ENCODE measurements around the gene AGT.
"Not testable (repeated sequence)": the region's sequence is repeated elsewhere in the genome, so short reads cannot be mapped to it uniquely, and the experiment has no call there.

AGT gene

DNA sequence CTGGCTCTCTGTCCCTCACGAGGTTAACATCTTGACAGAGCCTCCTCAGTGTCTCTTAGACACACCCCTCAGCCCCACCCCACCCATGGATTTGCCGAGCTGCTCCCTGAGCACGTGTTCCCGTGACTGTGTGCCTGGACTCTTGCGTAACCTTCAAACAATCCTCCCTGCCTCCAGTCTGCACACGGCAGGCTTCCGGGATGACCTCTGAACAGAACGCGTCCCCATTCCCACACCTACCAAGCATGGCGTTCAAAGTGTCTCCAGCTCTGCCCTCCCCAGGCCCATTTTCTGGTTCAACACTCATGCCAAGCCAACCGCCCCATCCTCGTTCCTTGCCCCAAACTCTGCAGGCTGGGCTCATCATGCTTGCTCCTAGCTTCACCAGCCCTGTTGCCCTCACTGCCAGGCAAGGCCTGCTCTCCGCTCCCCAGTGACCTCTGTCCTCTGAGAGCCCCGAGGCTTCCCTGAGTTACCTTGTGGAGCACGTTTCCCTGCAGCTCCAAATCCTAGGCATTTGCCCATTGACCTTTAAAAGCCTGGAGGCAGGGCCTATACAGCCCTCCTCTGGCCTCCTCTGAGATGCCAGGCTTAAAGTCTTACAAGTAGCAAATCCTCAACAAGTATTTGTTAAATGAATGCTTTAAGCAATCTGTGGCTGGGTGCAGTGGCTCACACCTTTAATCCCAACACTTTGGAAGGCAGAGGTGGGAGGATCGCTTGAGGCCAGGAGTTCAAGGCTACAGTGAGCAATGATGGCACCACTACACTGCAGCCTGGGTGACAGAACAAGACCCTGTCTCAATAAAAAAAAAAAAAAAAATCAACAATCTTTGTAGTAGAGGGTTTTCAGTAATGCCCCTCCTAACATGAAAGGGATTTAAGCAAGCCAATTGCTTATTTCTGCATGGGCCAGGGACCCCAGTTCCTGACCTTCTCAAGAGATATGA, 5.0 kb downstream of the AGT start:
- no peak for DNase-seq

DNA sequence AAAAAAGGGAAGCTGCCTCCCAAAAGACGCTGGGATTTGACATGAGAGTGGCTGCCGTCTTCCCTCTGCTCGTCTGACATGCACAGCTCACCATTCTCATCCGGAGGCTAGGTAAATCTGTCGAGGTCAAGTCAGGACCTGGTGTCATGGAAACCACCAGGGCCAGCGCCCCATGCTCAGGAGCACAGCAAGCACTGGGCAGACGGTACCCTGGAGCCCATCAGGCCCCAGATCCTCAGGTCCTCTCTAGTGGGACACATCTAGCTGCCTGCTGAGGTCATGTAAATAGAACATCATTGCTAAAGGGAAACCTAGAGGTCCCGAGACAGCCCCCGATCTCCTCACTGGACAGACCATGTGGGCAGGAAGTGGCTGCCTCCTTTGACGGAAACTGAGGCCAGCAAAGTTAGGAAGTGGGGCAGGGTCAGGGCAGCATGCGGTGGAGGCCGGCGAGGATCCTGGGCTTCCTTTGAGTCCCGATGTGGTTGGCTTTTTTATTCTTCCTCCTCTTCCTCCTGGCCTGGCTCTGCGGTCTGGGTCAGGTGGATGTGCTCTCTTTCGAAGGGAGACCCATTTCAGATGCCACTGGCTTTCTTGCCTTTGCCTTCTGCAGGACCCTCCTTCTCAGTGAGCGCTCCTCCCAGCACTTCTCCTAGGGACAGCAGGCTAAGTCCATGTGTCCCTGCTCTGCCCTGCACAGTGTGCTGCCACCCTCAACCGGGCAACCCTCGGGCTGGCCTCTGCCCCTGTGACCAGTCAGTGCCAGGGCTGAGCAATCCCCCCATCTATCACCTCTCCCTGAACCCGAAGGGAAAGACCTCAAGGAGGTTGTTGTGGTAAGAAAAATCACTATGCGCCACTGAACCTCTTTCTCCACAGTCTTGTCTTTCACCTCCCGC, 5.9 kb downstream of the AGT start:
- no peak for DNase-seq

DNA sequence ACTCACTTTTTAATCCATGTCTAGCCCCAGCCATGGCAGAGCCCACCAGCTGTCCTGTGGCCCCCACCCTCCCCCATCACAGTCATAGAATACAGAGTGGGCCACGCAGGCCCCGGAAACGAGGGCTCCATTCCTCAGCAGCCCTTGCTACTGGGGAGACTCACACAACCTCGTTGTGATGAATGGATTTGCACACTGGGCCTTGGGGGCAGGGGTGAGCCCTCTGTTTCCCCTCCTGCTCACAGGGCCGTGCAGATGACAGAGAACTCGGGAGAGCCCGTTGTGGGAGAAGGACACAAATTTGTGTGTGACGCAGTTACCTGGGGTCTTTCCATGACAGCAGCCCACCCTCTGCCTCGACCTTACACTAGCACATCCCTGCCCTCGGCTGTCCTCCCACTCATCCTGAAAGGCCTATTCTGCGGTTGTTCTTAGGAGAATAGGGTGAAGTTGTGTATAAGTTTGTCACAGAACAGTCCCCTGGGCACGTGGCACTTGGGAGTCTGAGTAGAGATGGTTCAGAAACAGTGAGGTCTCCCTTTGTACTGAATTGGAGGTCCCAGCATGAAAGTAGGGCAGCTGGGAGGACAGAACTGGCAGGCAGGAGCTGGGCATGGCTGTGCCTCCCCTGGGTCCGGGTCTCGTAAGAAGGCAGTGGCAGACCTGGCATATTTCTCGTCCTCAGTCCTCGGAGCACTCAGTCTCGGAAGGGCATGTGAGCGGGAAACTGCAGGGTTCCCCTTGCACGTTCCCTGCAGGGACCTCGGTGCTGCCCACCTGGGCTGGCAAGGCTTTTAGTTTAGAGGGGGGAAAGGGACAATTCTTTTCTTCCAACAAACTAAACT, 6.8 kb downstream of the AGT start:
- no peak for DNase-seq

DNA sequence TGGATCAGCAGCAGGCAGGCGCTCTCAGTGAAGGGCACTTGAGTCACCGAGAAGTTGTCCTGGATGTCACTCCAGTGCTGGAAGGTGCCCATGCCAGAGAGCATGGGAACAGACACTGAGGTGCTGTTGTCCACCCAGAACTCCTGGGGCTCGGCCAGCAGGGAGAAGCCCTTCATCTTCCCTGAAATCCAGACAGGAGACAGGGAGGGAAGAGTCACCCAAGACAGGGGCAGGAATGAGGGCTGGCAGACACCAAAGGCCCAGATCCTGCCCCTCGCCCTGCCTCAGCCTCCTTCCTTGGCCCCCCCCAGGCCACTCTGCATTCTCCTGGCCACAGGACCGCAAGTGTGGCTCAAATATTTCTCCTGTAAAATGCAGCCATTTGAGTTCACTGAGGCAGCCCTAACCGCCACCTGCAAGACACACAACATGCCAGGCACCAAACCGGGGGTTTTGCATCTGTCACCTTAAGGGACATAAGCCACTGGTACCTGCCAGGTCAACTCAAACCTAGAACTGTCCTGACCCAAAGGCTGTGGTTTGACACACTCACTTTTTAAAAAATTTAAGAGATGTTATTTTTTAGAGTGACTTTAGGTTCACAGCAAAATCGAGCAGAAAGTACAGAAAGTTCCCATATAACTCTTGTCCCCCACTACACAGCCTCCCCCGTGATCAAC, 7.8 kb downstream of the AGT start:
- no peak for DNase-seq

DNA sequence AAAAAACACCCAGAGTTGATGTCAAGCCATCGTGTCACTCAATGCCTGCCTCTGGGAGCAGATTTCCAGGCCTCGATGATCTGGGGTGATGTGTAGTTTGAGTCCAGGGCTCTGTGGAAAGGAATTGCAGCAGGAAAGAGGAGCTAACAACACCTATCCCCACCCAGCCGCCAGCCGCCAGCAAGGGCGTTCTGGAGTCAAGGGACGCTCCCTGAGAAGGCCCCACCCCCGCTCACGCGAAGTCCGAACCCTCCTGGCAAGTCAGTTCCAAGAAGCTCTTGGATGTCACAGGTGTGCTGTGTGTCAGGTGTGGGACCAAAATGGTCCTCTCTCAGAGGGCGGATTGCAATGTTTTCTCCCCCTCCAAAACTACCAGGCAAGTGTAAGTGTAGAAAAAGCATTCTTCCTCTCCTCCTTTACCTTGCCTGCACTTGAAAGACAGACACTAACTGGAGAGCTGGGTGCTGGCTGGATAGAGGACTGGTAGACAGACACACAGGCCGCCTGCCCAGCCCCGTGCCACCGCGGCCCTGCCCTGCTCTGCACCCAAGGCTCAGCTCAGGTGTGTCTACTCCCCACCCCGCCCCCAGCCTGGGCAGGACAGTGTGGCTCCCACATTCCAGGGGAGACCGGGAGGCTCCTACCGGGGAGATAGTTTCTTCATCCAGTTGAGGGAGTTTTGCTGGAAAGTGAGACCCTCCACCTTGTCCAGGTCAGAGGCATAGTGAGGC, 8.5 kb downstream of the AGT start:
- DNase-seq: no peak

DNA sequence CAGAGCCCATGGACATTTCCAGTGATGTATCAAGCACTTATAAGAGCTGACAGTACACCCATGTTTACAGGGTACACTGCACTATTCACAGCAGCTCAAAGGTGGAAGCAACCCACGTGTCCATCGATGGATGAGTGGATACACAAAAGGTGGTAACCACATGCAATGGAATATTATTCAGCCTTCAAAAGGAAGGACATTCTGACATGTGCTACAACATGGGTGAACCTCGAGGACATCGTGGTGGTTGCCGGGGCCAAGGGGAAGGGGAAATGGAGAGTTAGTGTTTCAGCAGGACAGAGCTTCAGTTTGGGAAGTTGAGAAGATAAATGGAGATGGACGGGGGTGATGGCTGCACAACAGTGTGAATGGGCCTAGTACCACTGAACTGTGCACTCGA, 9.1 kb downstream of the AGT start:
- no peak for DNase-seq

DNA sequence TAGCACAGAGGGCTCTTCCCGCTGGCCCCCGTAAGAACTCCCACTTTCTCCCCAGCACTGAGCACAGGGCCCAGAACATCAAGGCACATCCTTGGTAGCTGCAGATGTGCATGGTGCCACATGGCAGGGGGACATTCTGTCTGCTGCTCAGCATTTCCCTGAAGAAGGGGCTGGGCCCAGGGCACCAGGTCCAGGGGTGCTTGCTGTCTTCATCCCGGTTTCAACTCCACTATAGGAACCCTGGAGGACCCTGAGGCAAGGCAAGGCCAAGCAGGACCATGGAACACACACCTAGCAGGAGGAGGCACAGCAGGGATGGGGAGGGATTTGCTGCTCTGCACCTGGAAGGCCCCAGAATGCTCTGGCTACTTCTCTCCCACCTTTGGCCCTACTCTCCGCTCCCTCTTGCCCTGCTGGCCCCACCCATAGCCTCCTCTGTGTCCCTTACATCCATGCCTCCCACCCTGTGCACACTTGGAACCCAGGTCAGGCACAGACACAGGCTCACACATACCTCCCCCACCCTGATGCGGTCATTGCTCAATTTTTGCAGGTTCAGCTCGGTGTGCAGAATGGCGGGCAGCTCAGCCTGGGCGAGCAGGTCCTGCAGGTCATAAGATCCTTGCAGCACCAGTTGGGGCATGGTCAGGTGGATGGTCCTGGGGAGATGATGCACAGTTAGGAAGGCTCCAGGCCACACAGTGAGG, 10.1 kb downstream of the AGT start:
- DNase-seq: no peak

DNA sequence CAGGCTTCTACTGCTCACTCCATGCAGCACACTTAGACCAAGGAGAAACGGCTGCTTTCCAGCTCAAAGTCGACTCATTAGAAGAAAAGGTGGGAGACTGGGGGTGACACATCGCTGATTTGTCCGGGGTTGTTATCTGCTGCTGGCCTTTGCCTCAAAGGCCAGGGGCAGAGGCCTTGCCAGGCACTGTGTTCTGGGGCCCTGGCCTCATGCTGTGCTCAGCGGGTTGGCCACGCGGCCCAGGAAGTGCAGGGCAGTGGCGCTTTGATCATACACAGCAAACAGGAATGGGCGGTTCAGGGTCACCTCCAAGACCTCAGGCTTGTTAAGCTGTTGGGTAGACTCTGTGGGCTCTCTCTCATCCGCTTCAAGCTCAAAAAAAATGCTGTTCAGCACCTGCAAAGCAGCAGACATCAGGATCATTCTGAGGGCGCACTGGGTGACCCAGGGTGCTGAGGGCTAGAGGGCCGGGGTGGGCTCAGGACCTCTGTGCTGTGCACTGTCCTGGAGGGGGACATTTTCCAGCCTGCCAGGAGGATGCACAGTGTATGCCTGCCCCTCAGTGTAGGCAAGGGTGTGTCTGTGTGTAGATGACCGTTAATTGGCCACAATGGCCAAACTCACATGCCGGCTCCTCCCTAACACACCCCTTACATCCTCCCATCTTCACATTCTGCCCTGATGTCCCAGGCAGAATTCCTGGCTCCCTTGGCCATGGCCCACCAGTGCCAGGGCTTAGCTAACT, 10.8 kb downstream of the AGT start:
- DNase-seq: no peak

DNA sequence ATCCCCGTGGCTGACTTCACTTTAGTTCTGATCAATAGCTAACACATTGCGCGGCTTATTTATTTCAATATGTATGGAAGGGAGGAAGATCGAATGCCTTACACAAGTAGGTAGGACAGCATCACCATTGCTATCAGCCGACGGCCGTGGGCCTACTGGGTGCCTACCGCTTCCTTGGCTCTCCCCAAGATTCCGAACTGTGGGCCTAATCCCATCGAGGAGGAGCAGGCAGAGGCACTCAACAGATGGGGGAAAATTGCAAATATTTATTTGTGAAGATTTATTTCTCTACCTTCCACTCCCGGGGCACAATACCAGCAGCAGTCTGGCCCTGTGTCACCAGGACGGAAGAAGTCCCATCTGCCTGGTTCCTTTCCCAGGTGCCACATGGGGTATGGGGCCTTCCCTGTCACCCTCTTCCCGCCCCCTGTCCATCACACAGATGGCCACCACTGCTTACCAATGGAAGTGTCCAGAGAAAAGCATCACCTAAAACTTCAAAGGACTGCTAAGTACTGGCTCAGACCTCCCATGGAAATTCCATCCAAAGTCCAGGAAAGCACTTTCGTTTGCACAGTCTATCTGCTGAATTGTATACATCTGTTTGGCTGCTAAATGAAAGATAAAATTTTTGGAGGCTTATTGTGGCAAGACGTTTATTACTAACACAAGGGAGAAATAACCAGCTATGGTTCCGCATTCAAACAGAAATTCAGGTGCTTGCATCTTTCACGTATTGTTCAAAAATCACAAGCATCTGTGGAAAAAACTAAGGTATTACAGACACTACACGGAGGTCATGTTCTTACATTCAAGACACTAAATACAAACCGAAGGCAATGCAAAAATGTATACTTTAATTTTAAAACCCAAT, 11.8 kb downstream of the AGT start:
- DNase-seq: no peak

DNA sequence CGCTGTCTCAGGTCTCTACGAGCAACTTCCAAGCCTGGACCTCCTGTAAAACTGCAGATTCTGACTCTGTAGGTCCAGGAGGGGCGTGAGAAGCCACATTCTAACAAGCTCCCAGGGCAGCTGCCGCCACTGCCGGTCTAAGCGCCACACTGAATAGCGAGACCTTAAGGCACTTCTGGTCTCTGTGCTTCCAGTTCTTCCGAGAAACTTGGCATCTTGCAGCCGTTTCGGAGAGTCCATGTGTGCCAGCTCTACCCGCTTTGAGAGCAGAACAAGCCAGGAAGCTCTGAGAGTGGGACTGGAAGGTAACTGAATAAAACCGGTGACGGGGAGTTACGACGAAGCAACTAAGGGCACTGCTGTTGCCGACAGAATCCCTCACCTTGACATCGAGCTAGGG, 12.5 kb downstream of the AGT start:
- DNase-seq: peak in 19 of 56 donors; percentile 24 to 75 (median 41)

DNA sequence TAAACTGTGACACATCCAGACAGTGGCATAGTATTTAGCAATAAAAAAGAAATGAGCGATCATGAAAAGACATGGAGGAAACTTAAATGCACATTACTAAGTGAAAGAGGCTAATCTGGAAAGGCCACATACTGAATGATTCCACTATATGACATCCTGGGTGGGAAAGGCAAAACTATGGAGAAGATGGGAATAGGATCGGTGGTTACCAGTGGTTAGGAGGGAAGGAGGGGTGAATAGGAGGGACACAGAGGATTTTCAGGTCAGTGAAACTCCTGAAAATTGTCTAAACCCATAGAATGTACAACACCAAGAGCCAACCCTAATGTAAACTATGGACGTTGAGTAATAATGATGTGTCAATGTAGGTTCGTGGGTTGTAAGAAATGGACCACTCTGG, 13.8 kb downstream of the AGT start:
- no peak for DNase-seq

DNA sequence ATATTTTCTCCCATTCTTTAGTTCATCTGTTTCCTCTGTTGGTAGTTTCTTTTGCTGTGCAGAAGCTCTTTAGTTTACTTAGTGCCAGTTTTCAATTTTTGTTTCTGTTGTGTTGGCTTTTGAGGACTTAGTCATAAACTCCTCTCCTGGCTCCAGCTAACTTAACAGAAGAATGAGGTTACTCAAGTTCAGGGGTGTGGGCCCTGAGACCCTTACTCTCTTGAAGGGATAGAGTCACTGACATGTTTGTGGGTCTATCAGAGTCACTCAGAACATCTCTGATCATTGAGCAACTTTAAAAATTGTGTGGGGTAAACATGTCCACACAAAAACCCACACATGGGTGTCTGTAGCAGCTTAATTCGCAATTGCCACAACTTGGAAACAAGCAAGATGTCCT, 14.2 kb downstream of the AGT start:
- DNase-seq: no peak

DNA sequence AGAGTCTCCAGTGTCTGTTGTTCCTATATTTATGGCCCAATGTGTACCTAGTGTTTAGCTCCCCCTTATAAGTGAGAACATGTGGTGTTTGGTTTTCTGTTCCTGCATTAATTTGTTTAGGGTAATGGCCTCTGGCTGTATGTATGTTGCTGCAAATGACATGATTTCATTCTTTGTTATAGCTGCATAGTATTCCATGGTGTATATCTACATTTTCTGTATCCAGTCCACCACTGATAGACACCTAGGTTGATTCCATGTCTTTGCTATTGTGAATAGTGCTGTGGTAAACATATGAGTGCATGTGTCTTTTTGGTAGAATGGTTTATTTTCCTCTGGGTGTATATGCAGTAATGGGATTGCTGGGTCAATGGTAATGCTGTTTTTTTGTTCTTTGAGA, 15.0 kb downstream of the AGT start:
- not testable (repeated sequence) for DNase-seq

DNA sequence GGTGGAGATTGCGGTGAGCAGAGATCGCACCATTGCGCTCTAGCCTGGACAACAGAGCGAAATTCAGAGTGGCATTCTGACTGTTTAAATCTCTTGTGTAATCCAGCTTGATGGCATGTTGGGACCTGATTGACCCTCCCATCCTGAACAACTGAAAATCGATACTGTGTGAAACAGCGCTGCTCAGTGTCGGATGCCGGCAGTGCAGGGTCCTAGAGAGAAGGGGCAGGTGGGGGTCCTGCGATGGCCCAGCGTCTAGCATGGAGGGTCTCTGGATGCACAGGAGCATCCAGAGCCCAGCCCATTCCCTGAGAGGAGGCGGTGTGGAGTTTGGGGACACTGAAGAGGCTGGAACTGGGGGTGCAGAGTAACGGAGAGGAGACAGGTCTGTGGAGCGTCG, 15.8 kb downstream of the AGT start:
- DNase-seq: no peak

DNA sequence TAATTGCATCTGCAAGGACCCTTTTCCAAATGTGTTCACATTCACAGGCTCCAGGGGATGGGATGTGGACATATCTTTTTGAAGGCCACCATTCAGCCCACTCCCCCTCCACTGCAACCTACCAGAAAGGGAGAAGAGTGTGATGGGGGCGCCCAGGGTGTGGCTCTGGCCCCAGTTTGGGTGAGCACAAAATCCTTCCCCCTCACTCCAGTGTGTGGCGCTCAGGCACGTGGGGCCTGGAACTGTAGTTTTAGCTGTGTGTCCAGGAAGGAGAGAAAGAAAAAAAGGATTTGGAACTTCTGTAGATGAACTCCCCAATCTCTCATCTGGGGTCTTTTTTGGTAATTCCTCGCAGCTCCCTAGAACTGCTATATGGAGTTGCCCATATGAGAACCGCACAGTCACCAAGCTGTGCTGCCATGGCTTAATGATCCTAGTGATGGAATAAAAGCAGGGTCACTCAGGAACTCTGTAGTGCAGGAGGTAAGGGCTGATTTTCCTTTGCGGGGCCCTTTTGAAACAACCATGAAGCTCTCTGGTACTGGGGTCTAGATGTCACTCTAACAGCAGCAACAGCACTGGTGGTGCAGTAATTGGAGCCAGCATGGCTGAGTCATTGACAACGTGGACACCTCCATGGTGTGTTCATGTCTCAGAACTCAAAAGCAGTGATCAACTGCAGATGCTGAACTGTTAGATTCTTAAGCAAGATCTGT, 17.0 kb downstream of the AGT start:
- DNase-seq: no peak

DNA sequence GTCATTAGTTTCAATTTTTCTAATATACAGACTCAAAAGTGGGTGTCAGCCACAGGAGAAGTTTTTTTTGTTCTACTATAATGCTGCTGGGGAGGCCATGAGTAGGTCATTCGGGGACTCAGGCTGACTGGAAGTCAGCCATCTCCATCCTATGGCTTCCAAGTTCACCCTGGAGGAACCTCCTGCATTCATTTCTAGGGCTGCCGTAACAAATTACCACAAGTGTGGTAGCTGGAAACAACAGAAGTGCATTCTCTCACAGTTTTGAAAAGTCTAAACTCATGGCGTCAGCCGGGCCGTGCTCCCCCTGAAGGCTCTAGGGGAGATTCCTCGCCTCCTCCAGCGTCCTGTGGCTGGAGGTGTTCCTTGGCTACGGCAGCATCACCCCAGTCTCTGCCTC, 17.7 kb downstream of the AGT start:
- no peak for DNase-seq

DNA sequence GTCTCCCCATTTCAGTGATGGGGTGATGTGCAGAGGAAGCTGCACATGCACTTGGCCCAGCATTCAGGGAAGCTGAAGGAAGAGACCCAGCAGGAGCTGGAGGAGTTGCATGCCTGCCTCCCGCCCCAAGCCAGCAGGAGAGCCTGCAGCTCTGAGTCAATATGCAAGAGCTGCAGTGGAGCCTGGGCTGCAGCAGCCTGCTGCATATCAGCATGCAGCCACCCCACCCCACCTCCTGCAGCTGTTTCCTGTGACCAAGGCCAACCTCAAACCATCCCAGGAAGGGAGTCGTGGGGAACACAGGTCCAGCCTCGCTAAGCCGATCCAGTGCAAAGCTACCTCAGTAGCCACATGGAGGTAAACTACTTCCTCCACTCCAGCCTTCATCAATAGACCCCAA, 18.9 kb downstream of the AGT start:
- DNase-seq: no peak
